HL-60/S4 treated with phorbol 12-myristate 13-acetate at 8.2 ng/mL for 4 days and 3 days (cell line): ENCODE measurements around the gene LSM7.
"Not testable (repeated sequence)": the region's sequence is repeated elsewhere in the genome, so short reads cannot be mapped to it uniquely, and the experiment has no call there.

Source experiments
- in situ Hi-C: fragments of 300-500 bp; cut with MboI; formaldehyde crosslinking; loops from 2 replicates; pipeline ENCODE4 v1.15.0; 2022; ENCODE audit warnings: low sequenced_read_pairs

LSM7 gene

GRCh38 chr19:2355168-2356035 lies 27.0 kb upstream of the LSM7 start:
- in situ Hi-C loops = no loop called here

GRCh38 chr19:2354670-2355069 lies 26.3 kb upstream of the LSM7 start:
- in situ Hi-C loops = no loop called here

- in situ Hi-C loops = no loop called here
Measured at GRCh38 chr19:2353887-2354592, 25.7 kb upstream of the LSM7 start.

- in situ Hi-C loops = no loop called here
Measured at GRCh38 chr19:2353159-2353886, 24.9 kb upstream of the LSM7 start.

- in situ Hi-C loops = no loop called here
Measured at GRCh38 chr19:2352121-2352520, 23.7 kb upstream of the LSM7 start.

GRCh38 chr19:2351591-2351990 lies 23.2 kb upstream of the LSM7 start:
- in situ Hi-C loops = no loop called here

GRCh38 chr19:2350656-2351055 lies 22.3 kb upstream of the LSM7 start:
- in situ Hi-C loops = no loop called here

GRCh38 chr19:2349818-2350217 lies 21.4 kb upstream of the LSM7 start:
- in situ Hi-C loops = not testable (repeated sequence)

GRCh38 chr19:2345794-2346663 lies 17.6 kb upstream of the LSM7 start:
- in situ Hi-C loops = no loop called here

GRCh38 chr19:2345076-2345475 lies 16.7 kb upstream of the LSM7 start:
- in situ Hi-C loops = no loop called here

GRCh38 chr19:2344381-2344870 lies 16.0 kb upstream of the LSM7 start:
- in situ Hi-C loops = no loop called here

GRCh38 chr19:2343289-2343982 lies 15.1 kb upstream of the LSM7 start:
- in situ Hi-C loops = no loop called here

GRCh38 chr19:2342656-2343288 lies 14.4 kb upstream of the LSM7 start:
- in situ Hi-C loops = no loop called here

GRCh38 chr19:2341982-2342381 lies 13.6 kb upstream of the LSM7 start:
- in situ Hi-C loops = no loop called here

GRCh38 chr19:2341244-2341751 lies 12.9 kb upstream of the LSM7 start:
- in situ Hi-C loops = no loop called here

GRCh38 chr19:2340496-2341243 lies 12.3 kb upstream of the LSM7 start:
- in situ Hi-C loops = no loop called here

GRCh38 chr19:2339644-2340310 lies 11.4 kb upstream of the LSM7 start:
- in situ Hi-C loops = no loop called here
